ENCODE data around the gene MYO3A. TPM values are rescaled to one million over a fixed set of nuclear protein-coding genes. Genes with fewer than 3 reads are reported as not detected.
"Not testable (repeated sequence)": the region's sequence is repeated elsewhere in the genome, so short reads cannot be mapped to it uniquely, and the experiment has no call there.

The MYO3A gene
- total and polyA plus RNA-seq, 2 donors: 0.09 to 7.0 TPM

- no peak overlapping the region for H3K27ac ChIP-seq (ENCODE audit: low read depth)
- no peak for DNase-seq (ENCODE audit: extremely low spot score)
- WGBS: 81% methylated on average over 5 of the region's 5 CpGs
These were observed 66.9 kb downstream of the MYO3A start for GRCh38 chr10:26000971-26001370.

GRCh38 chr10:26002466-26002865, 68.4 kb downstream of the MYO3A start:
- not testable (repeated sequence) for DNase-seq (ENCODE audit: extremely low spot score); H3K4me3 ChIP-seq (ENCODE audit: low read depth, low read length)

More at GRCh38 chr10:26000971-26001370, 66.9 kb downstream of the MYO3A start:
- Histone ChIP-seq H3K4me1 (ENCODE audit: insufficient read depth) (no peaks in the 10 kb centered on the region), H3K36me3 (ENCODE audit: insufficient read depth) (no peaks in the 10 kb centered on the region), H3K4me3 (ENCODE audit: low read depth, low read length) (no peak overlapping the region)

GRCh38 chr10:26015092-26015491, 81.1 kb downstream of the MYO3A start:
- H3K27ac ChIP-seq (ENCODE audit: low read depth): no peak overlapping the region
- WGBS: 36% methylated on average over 1 of the region's 1 CpG

More at GRCh38 chr10:26002466-26002865, 68.4 kb downstream of the MYO3A start:
- H3K4me1 ChIP-seq (ENCODE audit: insufficient read depth); H3K36me3 ChIP-seq (ENCODE audit: insufficient read depth); H3K27ac ChIP-seq (ENCODE audit: low read depth): not testable (repeated sequence)
- WGBS: 93% methylated on average over 7 of the region's 7 CpGs

GRCh38 chr10:26022831-26023230, 88.8 kb downstream of the MYO3A start:
- Histone ChIP-seq H3K36me3 (ENCODE audit: insufficient read depth) (no peaks in the 10 kb centered on the region), H3K4me3 (ENCODE audit: low read depth, low read length) (no peak overlapping the region), H3K27ac (ENCODE audit: low read depth) (no peak overlapping the region), H3K4me1 (ENCODE audit: insufficient read depth) (no peaks in the 10 kb centered on the region)
- DNase-seq (ENCODE audit: extremely low spot score): no peak

More at GRCh38 chr10:26015092-26015491, 81.1 kb downstream of the MYO3A start:
- Histone ChIP-seq H3K4me3 (ENCODE audit: low read depth, low read length) (no peak overlapping the region), H3K4me1 (ENCODE audit: insufficient read depth) (no peaks in the 10 kb centered on the region), H3K36me3 (ENCODE audit: insufficient read depth) (no peaks in the 10 kb centered on the region)
- DNase-seq (ENCODE audit: extremely low spot score): no peak

GRCh38 chr10:26024303-26024702, 90.3 kb downstream of the MYO3A start:
- WGBS: 77% methylated on average over 2 of the region's 2 CpGs
- H3K4me1 ChIP-seq (ENCODE audit: insufficient read depth): no peaks in the 10 kb centered on the region
- no peak for DNase-seq (ENCODE audit: extremely low spot score)
- no peaks in the 10 kb centered on the region for H3K36me3 ChIP-seq (ENCODE audit: insufficient read depth)
- no peak overlapping the region for H3K4me3 ChIP-seq (ENCODE audit: low read depth, low read length)
- no peak overlapping the region for H3K27ac ChIP-seq (ENCODE audit: low read depth)

- DNase-seq (ENCODE audit: extremely low spot score): no peak
- Histone ChIP-seq H3K36me3 (ENCODE audit: insufficient read depth) (no peaks in the 10 kb centered on the region), H3K4me1 (ENCODE audit: insufficient read depth) (no peaks in the 10 kb centered on the region), H3K4me3 (ENCODE audit: low read depth, low read length) (no peak overlapping the region), H3K27ac (ENCODE audit: low read depth) (no peak overlapping the region)
These were observed 91.5 kb downstream of the MYO3A start for GRCh38 chr10:26025523-26025922.

- H3K4me1 ChIP-seq (ENCODE audit: insufficient read depth): no peaks in the 10 kb centered on the region
- H3K4me3 ChIP-seq (ENCODE audit: low read depth, low read length): no peak overlapping the region
- DNase-seq (ENCODE audit: extremely low spot score): no peak
- WGBS: 80% methylated on average over 3 of the region's 3 CpGs
- no peaks in the 10 kb centered on the region for H3K36me3 ChIP-seq (ENCODE audit: insufficient read depth)
- H3K27ac ChIP-seq (ENCODE audit: low read depth): no peak overlapping the region
These were observed 95.8 kb downstream of the MYO3A start for GRCh38 chr10:26029858-26030257.

- H3K27ac ChIP-seq (ENCODE audit: low read depth): no peak overlapping the region
- no peak for DNase-seq (ENCODE audit: extremely low spot score)
- H3K4me3 ChIP-seq (ENCODE audit: low read depth, low read length): no peak overlapping the region
- WGBS: 93% methylated on average over 3 of the region's 3 CpGs
- no peaks in the 10 kb centered on the region for H3K4me1 ChIP-seq (ENCODE audit: insufficient read depth)
- no peaks in the 10 kb centered on the region for H3K36me3 ChIP-seq (ENCODE audit: insufficient read depth)
These were observed 97.3 kb downstream of the MYO3A start for GRCh38 chr10:26031300-26031699.

- H3K27ac ChIP-seq (ENCODE audit: low read depth): no peak overlapping the region
- H3K4me1 ChIP-seq (ENCODE audit: insufficient read depth): no peaks in the 10 kb centered on the region
- H3K4me3 ChIP-seq (ENCODE audit: low read depth, low read length): no peak overlapping the region
- WGBS: 88% methylated on average over 2 of the region's 2 CpGs
- H3K36me3 ChIP-seq (ENCODE audit: insufficient read depth): no peaks in the 10 kb centered on the region
- no peak for DNase-seq (ENCODE audit: extremely low spot score)
These were observed 109.4 kb downstream of the MYO3A start for GRCh38 chr10:26043469-26043868.

GRCh38 chr10:26044141-26044749, 110.2 kb downstream of the MYO3A start:
- Histone ChIP-seq H3K27ac (ENCODE audit: low read depth) (no peak overlapping the region), H3K4me1 (ENCODE audit: insufficient read depth) (no peaks in the 10 kb centered on the region), H3K36me3 (ENCODE audit: insufficient read depth) (no peaks in the 10 kb centered on the region), H3K4me3 (ENCODE audit: low read depth, low read length) (no peak overlapping the region)
- WGBS: 36% methylated on average over 3 of the region's 3 CpGs
- DNase-seq (ENCODE audit: extremely low spot score): peak; percentile 7

- no peak for DNase-seq (ENCODE audit: extremely low spot score)
- Histone ChIP-seq H3K27ac (ENCODE audit: low read depth) (no peak overlapping the region), H3K36me3 (ENCODE audit: insufficient read depth) (no peaks in the 10 kb centered on the region), H3K4me1 (ENCODE audit: insufficient read depth) (no peaks in the 10 kb centered on the region), H3K4me3 (ENCODE audit: low read depth, low read length) (no peak overlapping the region)
- 71% methylated on average over 7 of the region's 7 CpGs for WGBS
These were observed 112.2 kb downstream of the MYO3A start for GRCh38 chr10:26046073-26046700.

- Histone ChIP-seq H3K27ac (ENCODE audit: low read depth) (no peak overlapping the region), H3K4me3 (ENCODE audit: low read depth, low read length) (no peak overlapping the region), H3K4me1 (ENCODE audit: insufficient read depth) (no peaks in the 10 kb centered on the region), H3K36me3 (ENCODE audit: insufficient read depth) (peaks cover 1% of the 10 kb centered on the region)
- no peak for DNase-seq (ENCODE audit: extremely low spot score)
- 62% methylated on average over 2 of the region's 2 CpGs for WGBS
These were observed 114.7 kb downstream of the MYO3A start for GRCh38 chr10:26048756-26049155.

GRCh38 chr10:26052326-26052725, 118.3 kb downstream of the MYO3A start:
- H3K4me3 ChIP-seq (ENCODE audit: low read depth, low read length): no peak overlapping the region
- H3K36me3 ChIP-seq (ENCODE audit: insufficient read depth): peaks cover 1% of the 10 kb centered on the region
- WGBS: 57% methylated on average over 4 of the region's 4 CpGs
- no peak overlapping the region for H3K27ac ChIP-seq (ENCODE audit: low read depth)
- no peaks in the 10 kb centered on the region for H3K4me1 ChIP-seq (ENCODE audit: insufficient read depth)
- no peak for DNase-seq (ENCODE audit: extremely low spot score)

- H3K4me1 ChIP-seq (ENCODE audit: insufficient read depth): no peaks in the 10 kb centered on the region
- DNase-seq (ENCODE audit: extremely low spot score): no peak
- WGBS: 89% methylated on average over 1 of the region's 1 CpG
- H3K27ac ChIP-seq (ENCODE audit: low read depth): no peak overlapping the region
- no peaks in the 10 kb centered on the region for H3K36me3 ChIP-seq (ENCODE audit: insufficient read depth)
- no peak overlapping the region for H3K4me3 ChIP-seq (ENCODE audit: low read depth, low read length)
These were observed 123.4 kb downstream of the MYO3A start for GRCh38 chr10:26057466-26057865.

Measured in urinary bladder (tissue), 4 donors.